CD4-positive, alpha-beta T cell treated with Interleukin-2 at 100 ng/mL for 4 hours (primary cell): ENCODE measurements around the gene HAPLN1.

ENCODE experiments used
- DNase-seq: peaks from one replicate; pipeline ENCODE4 v3.0.0-alpha.2; 2020; ENCODE audit warnings: low spot score

HAPLN1 gene

DNA sequence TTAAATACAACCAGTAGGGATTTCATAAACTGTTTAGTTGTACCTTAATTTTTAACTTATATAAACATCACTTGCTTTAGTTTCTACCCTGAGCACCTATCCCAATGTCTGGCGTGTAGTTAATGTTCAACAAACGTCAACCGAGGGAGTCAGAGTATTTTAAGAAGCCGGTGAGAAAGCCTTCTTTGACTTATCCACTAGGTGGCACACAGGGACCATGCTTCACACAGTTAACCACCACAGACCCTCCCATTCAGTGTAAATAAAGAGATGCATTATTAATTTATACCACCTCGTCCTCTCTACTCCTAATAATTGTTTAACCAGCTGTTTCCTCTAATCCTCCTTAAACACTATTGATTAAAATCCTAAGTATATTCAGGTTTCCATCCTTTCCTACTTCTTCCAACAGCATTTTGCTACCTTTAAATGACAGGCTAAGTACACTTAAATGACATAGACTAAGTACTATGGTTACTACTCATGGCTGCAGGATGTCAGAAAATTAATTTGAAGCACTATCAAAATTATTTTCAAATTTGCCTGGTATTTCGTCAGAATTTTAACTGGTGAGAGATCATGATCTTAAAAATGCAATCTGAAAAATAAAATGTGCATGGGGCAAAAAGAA, 2.3 kb downstream of the HAPLN1 start:
- peak; percentile 27 for DNase-seq

DNA sequence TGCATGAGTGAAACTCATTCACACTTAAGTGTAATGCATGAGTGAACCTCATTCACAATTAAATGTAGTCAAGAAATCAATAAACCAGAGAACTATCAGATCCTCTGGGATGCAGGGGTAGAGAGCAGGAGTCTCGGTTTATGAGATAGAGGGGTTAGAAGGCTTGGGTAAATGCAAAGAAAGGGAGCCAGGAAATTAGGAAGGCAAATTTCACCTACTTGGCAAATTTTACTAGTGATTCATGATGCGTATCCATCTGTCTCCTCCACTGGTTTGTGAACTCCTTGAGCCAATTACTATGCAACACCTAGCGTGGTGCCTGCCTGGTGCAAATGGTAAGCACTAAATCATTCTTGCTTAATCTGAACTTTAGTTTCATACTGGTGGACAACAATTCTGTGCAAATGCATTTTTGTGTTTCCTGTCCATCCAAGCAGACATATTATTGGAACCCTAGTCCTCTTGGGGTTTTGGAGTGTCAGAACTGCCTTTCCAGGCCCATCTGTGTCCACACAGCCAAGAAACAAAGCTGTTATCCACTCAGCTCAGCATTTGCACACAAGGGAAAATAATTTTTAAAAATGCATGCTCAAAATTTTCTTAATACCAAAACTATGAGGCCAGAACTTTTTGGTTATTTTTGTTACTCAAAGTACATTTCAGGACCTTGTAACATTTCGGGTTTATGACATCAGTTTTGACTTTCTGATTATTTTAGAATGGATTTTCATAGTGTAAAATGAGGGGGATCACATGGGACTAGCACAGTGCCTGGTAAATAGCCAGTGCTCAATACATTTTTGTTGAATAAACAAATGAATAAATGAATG, 5.2 kb downstream of the HAPLN1 start:
- DNase-seq: no peak

DNA sequence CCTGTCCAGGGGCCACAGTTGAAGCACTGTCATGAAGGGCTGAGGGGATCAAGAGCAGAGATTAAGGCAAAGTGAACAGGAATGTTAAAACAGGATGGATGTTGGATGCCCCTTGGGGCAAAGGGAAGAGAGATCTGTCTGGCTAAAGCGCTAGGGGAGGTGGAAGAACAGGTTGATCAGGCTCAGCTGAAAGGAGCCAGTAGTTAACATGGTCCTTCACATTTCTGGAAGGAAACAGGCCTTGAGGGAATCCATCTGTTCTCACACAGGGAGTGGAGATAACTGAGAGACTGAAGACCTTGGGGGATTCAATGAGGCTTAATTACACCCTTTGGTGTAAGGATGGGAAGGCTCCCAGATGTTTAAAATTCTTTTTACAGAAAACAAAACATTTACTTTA, 5.8 kb downstream of the HAPLN1 start:
- DNase-seq: no peak

DNA sequence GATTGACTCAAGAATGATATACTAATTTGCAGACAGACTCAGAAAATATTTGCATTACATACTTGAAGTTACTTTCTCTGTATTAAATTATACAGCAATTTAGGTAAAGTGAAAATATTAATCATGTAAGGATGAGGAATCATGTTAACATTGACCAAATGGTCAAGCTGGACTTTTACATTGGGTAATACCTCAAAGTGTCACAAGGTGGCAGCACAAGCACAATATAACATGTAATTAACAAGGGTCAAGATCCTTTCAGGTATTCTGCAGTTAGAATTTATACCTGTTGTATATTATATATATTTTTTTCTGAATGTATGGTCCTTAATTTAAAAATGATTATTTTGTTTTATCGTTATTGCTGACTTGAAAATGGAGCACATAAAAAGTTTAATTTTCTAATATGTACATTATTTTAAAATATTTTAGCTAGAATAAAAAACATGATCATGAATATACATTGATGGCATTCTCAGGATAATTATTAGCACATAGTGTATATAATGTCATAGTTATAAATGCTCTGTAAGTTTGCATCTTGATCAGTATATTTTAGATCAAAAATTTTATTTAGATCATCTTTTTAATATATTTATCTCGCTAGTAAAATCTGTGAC, 8.6 kb downstream of the HAPLN1 start:
- peak; percentile 47 for DNase-seq

DNA sequence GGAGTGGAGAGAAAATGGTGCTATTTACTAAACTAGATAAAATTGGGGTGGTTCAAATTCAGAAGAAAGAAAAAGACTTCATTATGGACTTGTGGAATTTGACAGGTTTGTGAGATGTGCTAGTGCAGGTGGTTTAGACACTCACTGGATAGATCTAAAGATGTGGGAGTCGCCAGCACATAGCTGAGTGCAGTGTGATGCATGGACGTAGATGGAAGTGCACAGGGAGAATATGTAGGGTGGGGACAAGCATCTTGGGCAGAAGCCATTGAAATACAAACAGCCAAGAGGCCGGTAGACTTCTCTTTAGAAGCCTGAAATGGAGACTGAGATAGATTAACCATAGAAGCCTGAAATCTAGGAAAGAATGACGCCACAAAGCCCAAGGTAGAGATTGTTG, 10.7 kb downstream of the HAPLN1 start:
- DNase-seq: no peak

- DNase-seq: no peak
Measured at GRCh38 chr5:83708170-83708569, 12.5 kb downstream of the HAPLN1 start.

DNA sequence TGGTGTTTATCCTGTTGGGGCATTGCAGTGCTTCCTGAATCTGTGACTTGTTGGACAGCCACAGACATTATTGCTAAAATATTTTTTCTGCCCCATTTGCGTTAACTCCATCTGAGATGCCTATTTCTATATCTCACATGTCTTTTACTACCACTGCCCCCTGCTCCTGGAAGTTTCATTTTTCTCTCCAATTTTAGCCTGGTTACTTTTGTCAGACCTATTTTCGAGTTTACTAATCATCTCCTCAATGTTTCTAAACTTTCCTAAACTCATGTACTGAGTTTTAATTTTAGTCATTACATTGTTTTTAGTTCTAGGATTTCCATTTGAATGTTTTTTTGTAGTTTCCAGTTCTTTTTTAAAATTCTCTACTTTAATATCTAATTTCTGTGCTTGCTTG, 17.6 kb downstream of the HAPLN1 start:
- DNase-seq: no peak

DNA sequence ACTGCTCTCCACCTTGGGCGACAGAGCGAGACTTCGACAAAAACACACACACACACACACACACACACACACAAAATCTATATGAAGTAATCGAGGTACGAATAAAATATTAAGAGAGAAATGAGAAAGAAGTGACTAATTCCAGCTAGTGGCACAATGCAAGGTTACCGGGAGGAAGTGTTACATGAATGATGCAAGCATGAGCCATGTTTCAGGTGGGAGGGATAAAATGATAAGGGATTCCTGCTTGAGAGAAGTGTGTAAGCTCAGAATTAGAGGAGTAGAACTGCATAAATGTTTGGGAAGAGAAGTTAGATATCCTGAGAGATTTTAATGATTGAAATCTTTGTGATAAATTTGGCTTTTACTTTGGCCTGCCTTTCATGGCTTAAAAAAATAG, 18.8 kb downstream of the HAPLN1 start:
- DNase-seq: no peak

- no peak for DNase-seq
Measured at GRCh38 chr5:83689881-83690280, 30.8 kb downstream of the HAPLN1 start.

- no peak for DNase-seq
Measured at GRCh38 chr5:83688281-83688680, 32.4 kb downstream of the HAPLN1 start.

- no peak for DNase-seq
Measured at GRCh38 chr5:83687124-83687619, 33.5 kb downstream of the HAPLN1 start.

- no peak for DNase-seq
Measured at GRCh38 chr5:83686251-83686650, 34.4 kb downstream of the HAPLN1 start.

- no peak for DNase-seq
Measured at GRCh38 chr5:83683836-83684235, 36.8 kb downstream of the HAPLN1 start.

- no peak for DNase-seq
Measured at GRCh38 chr5:83672646-83673045, 48.0 kb downstream of the HAPLN1 start.

GRCh38 chr5:83672158-83672557, 48.5 kb downstream of the HAPLN1 start:
- DNase-seq: no peak

DNA sequence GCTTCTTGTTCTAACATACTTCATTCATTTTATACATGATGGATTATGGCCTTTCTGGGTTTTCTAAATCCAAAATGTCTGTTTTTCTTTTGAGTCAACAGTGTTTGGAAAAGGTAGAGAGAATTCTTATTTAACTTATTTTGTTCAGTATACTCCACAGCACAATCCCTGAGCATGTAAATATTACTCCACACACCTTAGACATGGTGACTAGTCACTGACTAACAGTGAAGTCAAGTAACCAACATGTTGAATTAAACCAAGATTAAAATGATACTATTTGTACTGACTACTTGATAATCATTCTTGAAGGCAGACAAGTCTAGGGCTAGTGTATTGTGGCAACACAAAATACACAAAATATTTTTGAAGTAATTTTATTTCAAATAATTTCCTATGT, 55.0 kb downstream of the HAPLN1 start:
- no peak for DNase-seq

DNA sequence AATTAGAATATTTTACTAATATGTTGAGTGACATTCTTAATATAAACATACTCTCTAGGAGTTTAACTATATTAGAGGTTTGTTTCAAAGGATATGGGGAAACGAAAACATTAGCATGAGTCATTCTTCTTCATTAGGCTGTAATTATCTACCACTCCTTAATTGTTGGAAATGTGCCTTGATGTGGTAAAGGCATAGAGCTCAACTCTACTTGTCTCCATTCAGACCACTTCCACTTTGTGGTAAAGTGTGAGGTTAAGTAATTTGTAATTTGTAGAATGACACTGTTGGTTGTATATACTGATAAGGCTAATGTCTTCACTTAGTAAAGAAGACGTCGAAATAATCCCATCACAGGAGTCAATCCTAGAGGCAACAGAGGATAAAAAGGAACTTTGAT, 58.1 kb downstream of the HAPLN1 start:
- DNase-seq: no peak

DNA sequence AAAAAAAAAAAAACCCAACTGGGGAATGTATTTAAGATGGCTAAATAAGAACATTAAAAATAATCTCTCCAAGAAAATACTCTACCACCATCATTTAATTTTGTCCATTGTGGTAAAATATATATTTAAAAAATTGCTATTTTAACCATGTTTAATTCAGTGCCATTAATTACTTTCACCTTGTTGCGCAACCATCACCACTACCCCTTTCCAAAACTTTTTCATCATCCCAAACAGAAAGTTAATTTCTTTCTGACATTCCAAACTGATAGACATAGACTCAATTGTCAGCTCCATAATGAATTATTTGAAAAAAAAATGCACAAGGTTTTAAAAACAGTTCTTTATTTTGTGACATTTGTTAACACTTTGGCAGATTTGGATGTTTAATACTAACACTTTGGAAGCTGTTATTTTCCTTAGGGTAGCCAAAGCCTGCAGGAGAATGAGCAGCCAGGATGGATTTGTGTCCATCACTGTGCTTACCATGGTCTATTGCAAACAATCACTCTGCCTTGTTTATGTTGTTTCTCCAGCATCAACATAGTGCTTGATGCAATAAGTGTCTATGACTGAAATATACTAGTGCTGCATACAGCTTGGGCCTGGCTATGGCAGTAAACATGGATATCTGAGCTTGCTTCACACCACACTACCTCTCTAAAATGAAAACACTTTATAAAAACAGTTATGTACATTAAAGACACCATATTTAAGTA, 62.7 kb downstream of the HAPLN1 start:
- DNase-seq: no peak

DNA sequence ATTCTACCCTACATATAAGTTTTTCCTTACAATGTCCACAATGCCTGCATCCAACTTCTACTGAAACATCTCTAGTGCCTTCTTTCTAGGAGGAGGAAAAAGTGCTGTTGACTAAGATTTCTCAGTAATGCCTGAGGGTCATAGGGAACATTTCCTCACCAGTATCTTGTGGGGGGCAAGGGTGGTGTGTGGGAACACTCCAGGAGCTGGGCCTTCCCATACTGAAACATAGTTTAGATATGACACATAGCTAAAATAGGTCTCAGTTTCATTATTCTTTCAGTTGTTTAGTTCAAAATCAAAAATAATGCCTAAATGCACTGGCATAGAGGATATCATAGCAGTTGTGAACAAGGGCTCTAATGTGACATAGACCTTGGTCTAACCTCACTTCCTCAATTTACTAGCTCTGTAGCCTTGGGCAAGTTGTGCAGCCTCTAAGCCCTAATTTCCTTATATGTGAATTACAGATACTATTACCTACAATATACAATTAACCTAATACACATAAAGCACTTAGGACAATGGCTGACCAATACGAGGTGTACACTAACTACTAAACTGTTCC, 66.1 kb downstream of the HAPLN1 start:
- DNase-seq: no peak

GRCh38 chr5:83653669-83654068, 67.0 kb downstream of the HAPLN1 start:
- no peak for DNase-seq

GRCh38 chr5:83645936-83646335, 74.7 kb downstream of the HAPLN1 start:
- DNase-seq: no peak

GRCh38 chr5:83644301-83644700, 76.4 kb downstream of the HAPLN1 start:
- DNase-seq: no peak
